NCI-H2227 (cell line): ENCODE results near the gene TANC1.
"Not testable (repeated sequence)": the region's sequence is repeated elsewhere in the genome, so short reads cannot be mapped to it uniquely, and the experiment has no call there.

Experiments
- DNase-seq: peaks from one replicate; lab custom pipeline; 2025; ENCODE audit not compliant: unreplicated experiment; lab: John Stamatoyannopoulos, UW

TANC1 gene

DNA sequence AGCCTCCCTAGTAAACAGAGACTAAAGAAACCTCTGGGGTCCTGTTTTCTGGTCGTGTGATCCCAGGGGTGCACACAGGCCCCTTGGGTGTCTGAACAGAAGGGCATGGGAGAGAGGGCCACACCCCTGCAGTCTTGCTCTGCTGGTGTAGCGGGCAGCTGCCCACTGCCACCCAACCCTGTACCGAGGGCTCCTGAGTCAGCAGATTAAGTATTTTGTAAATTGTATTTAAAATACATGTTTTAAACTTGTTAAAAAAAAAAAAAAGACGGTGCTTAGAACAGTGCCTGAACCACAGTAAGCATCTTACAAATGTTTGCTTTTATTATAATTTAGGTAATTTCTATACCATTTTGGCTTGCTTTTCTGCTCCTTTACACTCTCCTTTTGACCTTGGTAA is 113.7 kb downstream of the TANC1 start:
- no peak for DNase-seq

DNA sequence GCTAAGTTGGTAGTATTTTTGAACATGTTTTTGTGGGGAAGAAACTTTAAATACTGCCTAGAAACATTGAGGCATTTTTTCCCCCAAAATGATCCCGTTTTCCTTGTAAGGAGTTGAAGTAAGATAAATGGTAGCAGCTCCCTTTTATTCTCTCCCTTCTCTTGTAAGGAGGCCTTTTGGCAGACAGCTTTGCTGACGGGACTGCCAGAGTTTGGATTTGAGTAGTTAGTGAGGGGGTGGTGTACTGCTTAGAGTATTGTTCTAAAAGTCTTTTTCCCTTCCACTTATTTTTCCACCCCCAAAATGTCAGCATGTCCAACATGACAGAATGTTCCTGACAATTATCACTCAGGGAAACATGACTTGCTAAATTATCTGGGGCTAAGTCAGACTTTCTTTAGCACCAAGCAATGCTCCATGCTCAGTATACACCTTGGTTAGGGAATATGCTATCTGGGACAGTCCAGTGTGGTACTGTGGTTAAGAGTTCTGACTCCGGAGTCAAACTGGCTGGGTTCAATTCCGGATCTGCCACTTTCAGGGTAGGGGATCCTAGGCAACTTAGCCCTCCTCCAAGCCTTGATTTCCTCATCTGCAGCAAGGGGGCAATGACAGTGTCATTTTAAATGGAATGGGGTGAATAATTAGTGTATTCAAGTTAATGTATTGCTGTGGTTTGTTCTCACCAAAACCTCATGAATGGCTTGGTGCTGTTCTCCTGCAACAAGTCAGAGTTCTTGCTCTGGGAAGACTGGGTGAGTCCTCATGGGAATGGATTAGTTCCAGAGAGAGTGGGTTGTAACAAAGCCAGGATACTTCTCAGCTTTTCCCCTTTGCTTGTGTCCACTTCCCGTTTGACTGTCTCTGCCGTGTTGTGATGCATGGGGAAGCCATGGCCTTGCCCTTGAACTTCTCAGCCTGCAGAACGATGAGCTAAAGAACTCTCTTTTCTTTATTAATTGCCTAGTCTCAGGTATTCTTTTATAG is 116.2 kb downstream of the TANC1 start:
- DNase-seq = no peak

DNA sequence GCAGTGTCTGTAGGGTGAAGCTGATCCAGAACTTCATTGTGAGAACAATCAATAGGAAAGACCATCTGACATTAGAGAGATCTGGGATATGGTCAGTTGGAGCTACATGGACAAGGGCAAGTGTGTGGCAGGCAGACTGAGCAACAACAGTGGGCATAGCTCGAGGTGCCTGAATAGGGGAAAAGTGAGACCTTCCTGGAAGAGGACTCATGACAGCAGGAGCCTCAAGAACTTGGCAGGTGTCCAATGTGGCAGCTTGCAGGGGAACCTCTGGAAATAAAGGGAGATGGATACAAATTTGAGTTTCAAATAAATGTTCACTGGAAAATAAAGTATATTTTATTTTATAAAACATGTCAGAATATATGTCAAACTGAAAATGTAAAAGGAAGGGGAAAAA is 117.9 kb downstream of the TANC1 start:
- no peak for DNase-seq

DNA sequence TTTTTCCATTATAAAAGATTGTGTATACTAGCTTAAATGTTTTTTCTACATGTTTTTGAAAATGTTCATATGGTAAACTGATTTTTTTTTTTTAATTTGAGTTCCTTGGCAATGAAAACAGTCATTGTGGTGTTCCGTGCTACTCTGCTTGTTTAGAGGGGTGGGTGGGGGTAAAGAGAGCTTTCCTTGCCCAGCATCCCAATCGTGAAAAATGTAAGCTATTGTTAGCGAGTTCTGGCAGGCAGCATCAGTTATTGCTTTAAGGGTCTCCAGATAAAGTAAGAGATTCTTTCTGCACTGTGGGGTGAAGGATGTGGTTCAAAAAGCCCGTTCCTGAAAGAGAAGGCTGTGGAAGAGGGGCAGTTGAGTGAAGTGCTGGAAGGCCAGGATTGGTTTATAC is 118.4 kb downstream of the TANC1 start:
- DNase-seq = no peak

DNA sequence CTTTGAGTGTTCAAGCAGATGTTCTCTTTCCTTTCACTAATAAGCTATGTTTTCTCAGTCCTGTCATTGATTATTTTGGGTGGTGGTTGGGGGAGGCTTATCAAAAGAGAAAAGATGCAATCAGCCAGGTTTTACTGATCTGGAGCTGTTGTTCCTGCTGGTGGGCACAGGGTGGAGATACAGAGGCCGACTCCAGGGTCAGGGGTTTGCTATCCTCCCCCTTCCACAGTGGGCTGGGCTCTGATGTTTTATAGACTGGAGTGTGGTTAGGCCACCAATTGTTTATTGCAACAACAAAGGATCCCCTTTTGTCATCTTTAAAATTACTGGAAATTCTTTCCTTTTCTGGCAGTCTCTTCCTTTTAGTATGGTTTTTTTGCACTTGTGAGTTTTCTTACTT is 120.5 kb downstream of the TANC1 start:
- no peak for DNase-seq

DNA sequence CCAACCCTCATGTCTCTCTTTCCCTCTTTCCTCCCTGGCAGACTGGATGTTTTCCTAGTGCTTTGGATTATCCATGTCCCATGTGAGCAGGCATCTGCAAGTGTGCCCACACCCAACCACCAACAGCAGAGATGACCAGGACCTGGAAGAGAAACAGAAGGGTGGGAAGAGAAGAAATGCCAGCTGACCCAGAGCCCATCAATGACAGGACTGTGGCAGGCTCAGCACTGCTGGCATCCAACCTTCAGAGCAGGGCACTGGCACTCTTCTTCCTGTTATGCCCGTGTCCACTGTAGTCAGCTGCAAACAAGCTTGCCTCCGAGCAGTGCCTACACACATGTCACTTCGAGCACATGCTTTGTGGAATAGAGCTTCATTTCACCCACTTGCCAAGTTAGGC is 121.1 kb downstream of the TANC1 start:
- no peak for DNase-seq

DNA sequence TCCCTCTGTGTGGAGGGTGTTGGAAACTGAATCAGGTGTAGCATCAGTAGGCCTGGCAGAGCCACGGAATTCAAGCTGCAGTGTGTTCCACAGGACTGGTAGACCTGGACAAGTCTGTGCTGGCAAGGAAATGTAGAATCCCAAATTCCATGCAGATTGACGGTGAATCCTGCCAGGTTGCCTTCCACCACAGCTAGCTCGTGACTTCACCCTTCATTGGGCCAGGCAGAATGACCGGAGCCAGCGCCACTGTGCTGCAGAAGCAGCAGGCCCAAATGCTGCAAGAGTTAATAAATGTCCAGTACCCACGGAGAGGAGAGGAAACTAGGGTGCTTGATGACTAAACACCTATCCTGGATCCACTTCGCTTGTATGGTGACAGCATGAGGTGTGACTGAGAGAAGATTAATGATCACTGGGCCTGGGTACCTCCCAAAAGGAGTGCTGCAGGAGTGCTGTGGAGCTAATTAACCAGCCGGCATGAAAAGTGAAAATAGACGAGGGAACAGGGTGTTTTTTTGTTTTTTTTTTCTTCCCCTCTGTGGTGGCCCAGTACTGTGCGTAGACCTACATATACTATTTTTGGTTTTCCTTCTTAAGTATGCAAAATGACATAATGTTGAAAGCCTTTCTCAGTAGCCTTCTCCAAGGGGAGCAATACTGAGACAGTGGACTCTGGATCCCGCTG is 122.2 kb downstream of the TANC1 start:
- no peak for DNase-seq

DNA sequence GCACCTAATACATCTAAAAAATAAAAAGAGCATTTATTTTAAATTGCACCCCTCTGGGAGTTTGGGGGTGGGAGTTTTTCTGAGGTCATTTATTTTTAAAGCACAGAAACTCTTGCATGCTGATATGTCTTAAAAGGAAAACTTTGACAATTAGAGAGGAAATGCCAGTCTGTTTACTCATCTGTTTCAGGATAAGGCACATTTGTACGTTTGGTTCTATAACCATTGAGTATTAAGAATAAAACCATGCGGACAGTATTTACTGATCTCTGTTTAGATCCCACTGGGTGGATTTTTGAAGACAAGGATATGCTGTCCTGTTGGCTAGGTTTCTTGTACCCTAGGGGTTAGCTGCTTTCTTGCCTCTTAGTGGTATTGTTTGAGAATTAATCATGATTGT is 122.9 kb downstream of the TANC1 start:
- no peak for DNase-seq

DNA sequence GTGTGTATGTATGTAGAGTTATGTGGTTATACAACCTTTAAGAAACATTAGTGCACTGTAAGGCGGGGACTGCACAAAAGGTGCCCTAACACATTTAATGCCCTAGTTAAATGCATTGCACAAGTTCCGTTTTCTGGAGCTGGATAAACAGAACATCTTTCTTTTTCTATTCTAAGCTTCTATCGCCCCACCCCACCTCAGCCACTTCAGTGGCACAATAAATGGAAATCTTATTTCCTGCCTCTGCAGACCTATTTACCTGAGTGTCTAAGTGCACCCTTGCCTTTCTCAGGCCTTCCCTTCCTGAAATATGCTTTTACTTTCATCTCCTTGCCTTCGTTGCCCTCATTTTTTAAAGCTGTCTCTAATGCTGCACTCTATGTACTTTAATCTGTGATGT is 123.5 kb downstream of the TANC1 start:
- DNase-seq = no peak

DNA sequence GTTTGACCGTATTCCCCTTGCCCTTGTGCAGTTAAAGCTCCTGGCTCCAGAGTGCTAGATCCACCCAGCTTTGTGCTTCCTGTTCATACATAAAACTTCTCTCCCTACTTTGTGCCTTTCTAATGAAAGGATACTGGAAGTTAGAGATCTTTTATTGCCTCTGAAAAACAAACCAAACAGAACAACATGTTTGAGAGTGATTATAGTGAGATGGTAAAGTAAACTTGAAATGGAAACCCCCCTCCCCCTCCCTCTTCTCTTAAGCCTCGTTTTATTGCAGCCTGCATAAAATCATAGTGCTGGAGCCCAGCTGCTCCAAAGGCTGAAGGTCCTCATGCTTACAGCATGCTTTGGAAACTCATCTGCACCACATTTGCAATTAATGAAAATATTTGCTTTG is 125.1 kb downstream of the TANC1 start:
- DNase-seq = no peak

DNA sequence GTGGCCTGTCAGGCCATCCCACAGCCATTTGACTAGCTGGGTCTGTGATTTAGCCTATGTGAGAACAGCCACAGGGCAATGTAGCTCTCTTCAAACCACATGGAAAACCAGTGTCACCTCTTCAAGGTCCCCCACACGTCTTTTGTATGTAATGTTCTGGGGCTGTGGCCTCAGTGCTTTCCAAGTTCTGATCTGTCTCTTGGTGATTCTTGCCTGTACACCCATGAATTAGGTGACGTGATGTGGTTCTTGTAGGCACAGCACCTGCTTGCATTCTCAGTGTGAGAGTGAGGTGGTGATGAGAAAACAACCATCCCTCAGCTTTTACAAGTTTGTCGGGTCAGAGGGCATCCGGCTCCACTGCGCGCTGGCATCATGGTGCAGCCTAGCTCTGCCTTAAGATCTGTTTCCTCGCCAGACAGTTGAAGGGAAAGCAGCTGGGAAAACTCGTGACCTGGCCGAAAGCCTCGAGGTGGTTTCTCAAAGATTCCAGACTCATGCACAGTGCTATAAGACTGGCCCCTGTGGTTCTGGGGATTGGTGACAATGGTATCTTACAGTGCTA is 125.8 kb downstream of the TANC1 start:
- no peak for DNase-seq

DNA sequence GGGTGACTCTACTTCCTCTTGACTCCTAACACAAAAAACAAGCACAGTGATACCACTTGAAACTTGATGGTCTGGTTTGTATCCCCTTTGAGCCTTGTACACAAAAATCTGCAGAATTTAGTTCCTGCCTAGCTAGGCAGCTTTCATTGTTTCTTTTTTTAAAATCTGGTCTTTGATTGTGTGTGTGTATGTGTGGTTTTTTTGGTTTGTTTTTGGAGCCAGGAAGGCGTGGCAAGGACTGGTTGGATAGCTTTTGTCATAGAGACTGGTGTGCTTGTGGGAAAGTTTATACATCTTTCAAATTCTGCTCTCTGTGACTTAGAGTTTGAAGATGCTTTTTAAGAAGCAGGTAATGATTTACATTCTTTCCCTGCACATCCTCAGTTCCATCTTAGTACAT is 127.4 kb downstream of the TANC1 start:
- DNase-seq = no peak

DNA sequence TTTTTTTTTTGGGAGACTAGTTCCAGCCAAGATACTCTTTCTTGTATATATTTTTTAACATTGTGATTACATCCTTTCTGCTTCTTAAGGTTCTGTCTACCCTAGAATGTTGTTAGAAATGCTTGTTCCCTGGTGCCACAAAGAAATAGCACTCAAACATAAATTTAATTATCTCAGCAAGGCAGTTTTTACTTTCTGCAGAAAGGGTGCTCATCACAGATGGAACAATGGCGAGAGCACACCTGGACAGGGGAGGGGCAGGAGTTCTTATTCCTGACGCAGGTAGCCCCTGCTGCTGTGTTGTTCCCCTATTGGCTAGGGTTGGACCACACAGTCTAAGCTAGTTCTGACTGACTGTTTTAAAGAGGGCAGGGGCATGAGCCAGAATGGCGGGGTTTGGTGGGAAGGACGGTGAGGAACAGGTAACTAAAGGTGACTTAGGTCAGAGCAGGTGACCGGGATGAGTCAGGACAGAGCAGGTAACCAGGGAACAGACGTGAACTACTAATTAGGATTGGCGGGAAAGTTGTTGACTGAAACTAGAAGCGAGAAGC is 127.9 kb downstream of the TANC1 start:
- not testable (repeated sequence) for DNase-seq

DNA sequence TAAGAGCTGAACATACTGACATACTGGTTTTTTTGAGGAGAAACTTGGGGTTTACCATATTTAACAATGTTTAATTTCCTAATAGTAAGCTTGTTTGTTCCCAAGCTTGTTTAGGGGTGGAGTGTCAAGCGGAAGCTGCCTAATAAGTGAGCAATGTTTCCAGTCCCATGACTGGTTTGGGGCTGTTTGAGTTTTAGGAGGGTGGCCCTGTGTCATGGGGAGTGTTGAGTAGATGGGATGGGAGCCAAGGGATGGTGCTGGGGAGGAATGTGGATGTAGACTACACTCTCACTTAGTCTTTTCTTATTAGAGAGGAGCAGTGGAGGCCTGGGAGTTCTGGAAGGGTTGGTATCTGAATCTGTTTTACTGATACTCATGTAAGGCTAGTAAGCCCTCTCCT is 128.5 kb downstream of the TANC1 start:
- DNase-seq = no peak

DNA sequence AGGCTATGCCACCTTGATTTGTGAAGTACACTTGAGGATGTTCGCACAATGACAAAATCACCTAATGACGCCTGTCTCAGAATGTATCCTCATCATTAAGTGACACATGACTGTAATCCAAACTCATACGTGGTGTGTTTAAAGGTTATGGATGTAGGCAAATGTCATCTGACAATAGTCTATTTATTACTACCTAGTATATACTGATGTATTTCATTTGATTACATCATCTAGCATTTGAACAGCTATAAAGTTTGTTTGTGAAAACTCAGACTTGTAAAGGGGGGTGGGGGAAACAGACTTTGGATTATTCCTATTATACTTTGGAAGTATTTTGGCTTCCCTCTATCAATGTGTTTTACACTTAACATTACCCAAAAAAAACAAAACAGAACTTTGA is 129.9 kb downstream of the TANC1 start:
- DNase-seq = no peak

DNA sequence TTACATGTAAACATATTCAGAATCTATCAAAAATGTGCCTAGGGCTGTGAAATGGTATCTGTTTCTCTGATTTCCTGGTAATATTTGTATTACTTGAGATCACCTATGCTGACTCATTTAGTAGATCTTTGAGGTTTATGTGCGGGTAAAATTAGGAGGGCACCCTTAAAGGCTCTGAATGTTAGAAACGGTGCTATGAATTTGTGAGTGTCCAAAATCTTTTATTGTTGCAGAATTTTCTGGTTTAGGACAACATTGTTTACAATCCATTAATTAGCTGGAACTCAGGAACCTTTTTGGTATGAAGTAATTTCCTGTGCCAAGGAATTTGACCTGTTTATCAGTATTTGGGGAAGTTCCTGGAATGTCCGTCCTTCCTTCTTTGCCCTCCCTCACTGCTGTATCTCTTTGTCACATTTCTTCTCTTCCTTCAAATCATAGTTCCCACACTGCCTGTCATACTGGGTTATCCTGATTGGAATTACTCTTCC is 130.5 kb downstream of the TANC1 start:
- DNase-seq = no peak

DNA sequence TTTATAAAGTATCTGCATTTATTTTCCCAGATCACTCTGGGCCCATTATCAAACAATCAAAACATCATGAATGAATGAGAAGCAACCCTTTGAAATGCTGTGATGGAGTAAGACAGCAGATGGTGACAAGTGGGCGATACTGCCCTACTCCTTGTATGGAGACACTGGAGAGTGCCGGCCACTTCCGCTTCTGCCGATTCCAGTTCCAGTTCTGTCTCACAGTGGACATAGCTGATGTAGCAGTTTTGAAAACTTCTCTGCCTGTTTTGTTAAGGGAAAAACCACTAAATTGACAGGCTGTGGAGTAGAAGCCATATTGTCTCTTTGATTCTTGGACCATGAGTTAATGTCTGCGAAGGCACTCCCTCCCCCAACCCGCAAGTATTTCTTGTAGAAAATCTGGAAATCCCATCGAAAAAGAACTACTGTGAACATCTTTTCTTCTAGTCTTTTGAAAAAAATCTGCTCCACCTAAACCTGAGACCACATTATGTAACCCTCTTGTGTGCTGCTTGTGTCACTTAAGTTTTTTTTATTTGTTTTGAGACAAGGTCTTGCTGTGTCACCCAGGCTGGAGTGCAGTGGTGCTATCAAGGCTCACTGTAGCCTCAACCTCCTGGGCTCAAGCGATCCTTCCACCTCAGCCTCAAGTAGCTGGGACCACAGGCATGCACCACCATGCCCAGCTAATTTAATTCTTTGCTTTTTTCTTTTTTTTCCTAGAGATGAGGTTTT is 133.5 kb downstream of the TANC1 start:
- DNase-seq = no peak

DNA sequence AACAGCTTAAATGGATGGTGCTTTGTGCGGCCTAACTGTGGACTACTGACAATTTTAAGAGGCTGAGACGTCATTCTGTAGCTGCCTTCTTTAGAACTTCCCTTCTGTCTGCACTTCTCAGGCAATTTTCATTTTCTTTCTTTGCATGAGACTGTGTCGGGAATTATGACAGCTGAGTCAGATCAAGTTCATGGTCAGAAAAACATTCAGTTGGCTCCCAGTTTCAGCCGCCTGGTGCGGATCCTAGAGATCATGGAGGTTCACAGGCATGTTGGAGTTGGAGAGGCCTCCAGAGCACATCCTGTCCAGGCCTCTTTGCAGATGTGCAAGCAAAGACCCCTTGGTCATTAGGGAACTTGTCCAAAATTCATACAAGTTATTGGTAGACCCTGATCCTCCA is 135.0 kb downstream of the TANC1 start:
- no peak for DNase-seq

DNA sequence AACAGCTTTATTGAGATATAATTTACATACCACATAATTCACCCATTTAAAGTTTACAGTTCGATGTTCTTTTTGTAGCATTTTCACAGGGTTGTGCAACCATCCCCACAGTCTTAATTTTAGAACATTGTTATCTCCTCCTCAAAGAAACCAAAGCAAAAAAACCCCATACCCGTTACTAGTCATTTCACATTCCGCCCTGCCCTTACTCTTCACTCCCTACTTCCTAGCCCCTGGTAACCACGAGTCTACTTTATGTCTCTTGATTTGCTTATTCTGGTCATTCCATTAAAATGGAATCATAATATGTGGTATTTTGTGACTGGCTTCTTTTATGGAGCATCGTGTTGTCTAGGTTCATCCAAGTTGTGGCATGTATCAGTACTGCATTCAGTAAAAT is 137.7 kb downstream of the TANC1 start:
- DNase-seq = no peak

DNA sequence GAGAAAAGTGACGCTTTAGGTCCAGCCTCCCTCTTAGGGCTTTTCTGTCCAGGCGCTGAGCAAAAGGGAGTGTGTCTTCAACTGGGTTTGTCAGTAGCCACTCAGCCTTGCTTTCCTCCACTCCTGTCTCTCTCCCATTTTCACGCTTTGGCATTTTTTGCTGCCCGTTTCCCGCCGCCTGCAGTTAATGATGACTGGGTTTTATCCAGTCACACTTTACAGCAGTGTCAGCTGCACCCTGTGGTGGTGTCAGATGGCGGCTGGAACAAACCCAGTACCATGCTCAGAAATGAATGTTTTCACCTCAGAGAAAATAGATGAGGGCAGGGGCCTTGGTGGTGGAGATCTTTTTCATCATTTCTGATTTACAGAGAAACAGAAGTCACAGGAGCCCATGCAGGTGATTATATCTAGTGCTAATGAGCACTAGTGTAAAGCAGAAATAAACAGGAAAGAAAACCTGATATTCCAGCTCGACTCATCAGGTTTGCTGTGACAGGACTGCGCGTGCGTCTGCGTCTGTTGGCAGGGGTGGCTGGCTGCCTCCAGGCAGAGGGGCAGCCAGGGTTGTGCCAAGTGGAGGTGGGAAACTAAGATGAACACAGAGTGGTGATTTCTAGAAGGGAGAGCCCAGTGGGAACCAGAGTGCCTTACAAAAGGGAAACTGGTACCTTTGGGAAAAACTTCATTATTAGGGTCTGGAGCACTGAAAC is 139.9 kb downstream of the TANC1 start:
- peak; percentile 36 for DNase-seq
